Nucleus accumbens (tissue), 56 donors: ENCODE measurements around the gene CHERP.
"Not testable (repeated sequence)": the region's sequence is repeated elsewhere in the genome, so short reads cannot be mapped to it uniquely, and the experiment has no call there.

ENCODE experiments used
- DNase-seq, 56 donors: peaks; one replicate each; lab custom pipeline; 2025; lab: John Stamatoyannopoulos, UW

Gene CHERP

GRCh38 chr19:16495982-16496612 lies 46.1 kb downstream of the CHERP start, which contains the start of the genes C19orf44 and CALR3:
Gene C19orf44, plus strand, starts transcription at chr19:16496394. Its CDS starts 4,399 bp downstream, at chr19:16500793.
Gene CALR3, minus strand, starts transcription at chr19:16496167. Its CDS starts 38 bp downstream, at chr19:16496129.
- peak; percentile 85 to 99 (median 97) for DNase-seq

GRCh38 chr19:16486476-16486875 lies 55.8 kb downstream of the CHERP start:
- not testable (repeated sequence) for DNase-seq

- DNase-seq, result no peak
These were observed 59.5 kb downstream of the CHERP start for GRCh38 chr19:16482745-16483144.

DNA sequence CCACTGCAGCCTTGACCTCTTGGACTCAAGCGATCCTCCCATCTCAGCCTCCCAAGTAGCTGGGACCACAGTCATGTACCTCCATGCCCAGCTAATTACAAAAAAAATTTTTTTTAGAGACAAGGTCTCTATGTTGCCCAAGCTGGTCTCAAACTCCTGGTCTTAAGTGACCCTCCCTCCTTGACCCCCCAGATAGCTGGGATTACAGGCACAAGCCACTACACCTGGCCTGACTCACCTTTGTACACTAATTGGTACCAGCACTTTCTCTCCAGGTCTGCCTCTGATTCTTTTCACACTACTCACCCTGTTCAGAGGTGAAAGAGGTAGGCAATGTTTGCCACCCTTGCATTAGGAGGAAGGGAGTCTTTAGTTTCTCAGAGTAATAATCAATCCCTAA lies 64.9 kb downstream of the CHERP start:
- DNase-seq, result no peak

- DNase-seq, result no peak
These were observed 65.8 kb downstream of the CHERP start for GRCh38 chr19:16476401-16476800.

GRCh38 chr19:16473875-16474392 lies 68.3 kb downstream of the CHERP start:
- DNase-seq, result no peak

DNA sequence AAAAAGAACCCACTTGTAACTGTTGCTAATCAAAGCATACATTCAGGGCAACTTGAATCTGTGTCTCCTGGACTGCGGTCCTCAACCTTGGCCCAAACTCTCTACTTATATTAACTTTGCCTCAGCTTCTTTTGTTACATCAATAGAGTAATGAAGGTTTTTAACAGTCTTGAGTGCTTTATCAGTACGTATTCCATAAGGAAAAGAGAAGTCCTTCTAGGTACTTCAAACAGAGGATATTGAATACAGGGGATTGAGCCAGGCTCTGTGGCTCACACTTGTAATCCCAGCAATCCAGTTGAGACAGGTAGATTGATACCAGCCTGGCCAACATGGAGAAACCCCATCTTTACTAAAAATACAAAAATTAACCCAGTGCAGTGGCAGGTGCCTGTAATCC lies 69.2 kb downstream of the CHERP start:
- DNase-seq, result no peak

DNA sequence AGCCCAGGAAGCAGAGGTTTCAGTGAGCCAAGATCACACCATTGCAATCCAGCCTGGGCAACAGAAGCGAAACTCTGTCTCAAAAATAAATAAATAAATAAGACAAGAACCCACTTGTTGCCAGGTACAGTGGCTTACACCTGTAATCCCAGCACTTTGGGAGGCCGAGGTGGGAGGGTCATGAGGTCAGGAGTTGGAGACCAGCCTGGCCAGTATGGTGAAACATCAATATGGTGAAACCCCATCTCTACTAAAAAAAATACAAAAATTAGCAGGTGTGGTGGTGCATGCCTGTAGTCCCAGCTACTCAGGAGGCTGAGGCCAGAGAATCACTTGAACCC lies 69.7 kb downstream of the CHERP start:
- not testable (repeated sequence) for DNase-seq

DNA sequence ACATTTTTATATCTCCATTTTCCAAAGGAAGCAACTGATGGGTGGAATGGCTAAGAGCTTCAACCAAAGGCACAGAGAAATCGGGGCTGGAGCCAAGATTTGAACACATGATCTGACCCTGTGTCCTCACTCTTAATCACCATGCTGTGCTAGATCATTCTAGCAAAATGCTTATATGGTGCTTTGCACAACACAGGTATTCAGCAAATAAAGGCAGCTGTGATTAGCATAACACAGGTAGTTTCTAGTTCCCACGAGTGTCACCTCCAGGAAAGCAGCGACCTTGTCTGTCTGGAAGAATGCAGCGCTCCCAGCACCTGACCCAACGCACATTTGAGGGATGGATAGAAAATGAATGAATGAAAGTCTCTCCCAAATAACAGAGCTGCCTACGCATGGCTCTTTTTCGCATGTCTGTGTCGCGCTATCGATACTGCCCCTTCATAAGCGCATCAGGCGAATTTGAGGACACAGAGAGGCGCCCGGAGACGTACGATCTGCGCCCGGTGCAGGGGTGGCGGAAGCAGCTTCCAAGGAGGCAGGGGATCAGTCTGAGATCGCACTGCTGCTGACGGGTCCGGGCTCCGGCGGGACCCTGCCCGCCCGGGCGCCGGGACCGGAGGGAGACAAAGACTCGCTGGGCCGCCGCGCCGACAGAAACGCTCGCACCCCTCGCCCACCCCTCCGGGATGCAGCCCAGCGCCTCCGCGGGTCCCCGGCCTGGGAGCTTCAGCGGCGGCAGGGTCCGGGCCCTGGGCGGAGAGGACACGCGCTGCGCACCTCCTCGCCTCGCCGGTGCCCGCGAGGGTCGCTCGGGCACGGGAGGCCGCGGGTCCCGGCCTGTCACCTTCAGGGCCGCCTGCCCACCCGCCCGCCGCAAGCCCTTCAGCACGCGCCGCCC lies 71.1 kb downstream of the CHERP start:
- DNase-seq, result peak in 20 of 56 donors; percentile 8 to 55 (median 36)

DNA sequence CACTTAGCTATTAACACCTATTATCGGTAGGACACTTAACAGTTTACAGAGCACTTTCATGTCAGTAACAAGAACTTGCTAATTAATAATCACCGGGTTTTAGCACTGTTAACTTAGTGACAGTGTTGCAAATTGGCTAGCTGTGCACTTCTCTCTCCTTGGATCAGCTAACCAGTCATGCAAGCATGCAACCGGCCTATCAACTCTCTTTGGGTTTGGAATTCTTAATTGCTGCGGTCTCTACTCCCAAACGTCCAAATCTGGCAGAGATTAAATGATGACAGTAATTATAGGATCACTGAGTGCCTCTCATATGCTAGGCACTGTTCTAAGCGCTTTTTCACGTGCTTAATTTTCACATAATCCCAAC lies 71.7 kb downstream of the CHERP start:
- no peak for DNase-seq
